Heart left ventricle (tissue), 13 donors: ENCODE data around the gene ANKH.

Experiments
- POLR2A ChIP-seq, 2 donors: fragments of 450-650 bp; IDR thresholded peaks; one replicate each; pipeline ENCODE4 v1.6.1; 2017; ENCODE audit warnings: antibody characterized with exemption in 2 of 2, mild to moderate bottlenecking in 2 of 2, moderate library complexity in 2 of 2
- TF ChIP-seq, protein P1 (sequence below), 12 donors: fragments of 200-600 bp; sonication (generic) in 4 of 12; IDR thresholded peaks; one replicate each; pipeline versions ENCODE4 v1.5.0 to v1.8.0; 2018 to 2022; ENCODE audit warnings: antibody characterized with exemption in 12 of 12, mild to moderate bottlenecking in 5 of 12
- donor health status: ischemic (EF 13 %, LVEDD 7.1; RV severe dilation, severe dysfunction).
- donor health status: DM: no; HTN: yes; CAD: no.
- donor health status: DM: no; HTN: no; CAD: no.
- donor health status: ischemic (EF 25% LVEDD 6.9; RV normal size, moderate dysfunction).
- donor health status: ischemic (EF 25% LVEDD 5.7; RV mildly dilated, moderate dysfunction).
- donor health status: ischemic (EF 35%, LVEDD 5.7; RV mildly dilated, moderate dysfunction).
- donor health status: nonischemic (EF 11% LVEDD 7.7; RV severe dilation, severe dysfunction).
- donor health status: DM: yes; HTN: yes; CAD: no.
- donor health status: PGD.
- donor health status: ischemic (EF 29% LVEDD 5.4; RV normal size, mild dysfunction).
- donor health status: nonischemic (EF 23%, LVEDD 6.1; RV moderate dilation, normal function).

GRCh38 chr5:14672082-14672481 is 199.5 kb downstream of the ANKH start:
- TF ChIP-seq POLR2A (IDR thresholded peaks at IDR 0.05), result no peak
- TF ChIP-seq, protein P1, sequence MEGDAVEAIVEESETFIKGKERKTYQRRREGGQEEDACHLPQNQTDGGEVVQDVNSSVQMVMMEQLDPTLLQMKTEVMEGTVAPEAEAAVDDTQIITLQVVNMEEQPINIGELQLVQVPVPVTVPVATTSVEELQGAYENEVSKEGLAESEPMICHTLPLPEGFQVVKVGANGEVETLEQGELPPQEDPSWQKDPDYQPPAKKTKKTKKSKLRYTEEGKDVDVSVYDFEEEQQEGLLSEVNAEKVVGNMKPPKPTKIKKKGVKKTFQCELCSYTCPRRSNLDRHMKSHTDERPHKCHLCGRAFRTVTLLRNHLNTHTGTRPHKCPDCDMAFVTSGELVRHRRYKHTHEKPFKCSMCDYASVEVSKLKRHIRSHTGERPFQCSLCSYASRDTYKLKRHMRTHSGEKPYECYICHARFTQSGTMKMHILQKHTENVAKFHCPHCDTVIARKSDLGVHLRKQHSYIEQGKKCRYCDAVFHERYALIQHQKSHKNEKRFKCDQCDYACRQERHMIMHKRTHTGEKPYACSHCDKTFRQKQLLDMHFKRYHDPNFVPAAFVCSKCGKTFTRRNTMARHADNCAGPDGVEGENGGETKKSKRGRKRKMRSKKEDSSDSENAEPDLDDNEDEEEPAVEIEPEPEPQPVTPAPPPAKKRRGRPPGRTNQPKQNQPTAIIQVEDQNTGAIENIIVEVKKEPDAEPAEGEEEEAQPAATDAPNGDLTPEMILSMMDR (IDR thresholded peaks at IDR 0.05), result no peak
